Activated T-cell treated with anti-CD3 and anti-CD28 coated beads for 24 hours (primary cell): Measurements from ENCODE around the gene ALDH9A1.
"Not testable (repeated sequence)": the region's sequence is repeated elsewhere in the genome, so short reads cannot be mapped to it uniquely, and the experiment has no call there.

Experiments used
- DNase-seq: peaks from one replicate; pipeline ENCODE4 v3.0.0-alpha.2; 2020; ENCODE audit warnings: low read depth

Gene ALDH9A1

DNA sequence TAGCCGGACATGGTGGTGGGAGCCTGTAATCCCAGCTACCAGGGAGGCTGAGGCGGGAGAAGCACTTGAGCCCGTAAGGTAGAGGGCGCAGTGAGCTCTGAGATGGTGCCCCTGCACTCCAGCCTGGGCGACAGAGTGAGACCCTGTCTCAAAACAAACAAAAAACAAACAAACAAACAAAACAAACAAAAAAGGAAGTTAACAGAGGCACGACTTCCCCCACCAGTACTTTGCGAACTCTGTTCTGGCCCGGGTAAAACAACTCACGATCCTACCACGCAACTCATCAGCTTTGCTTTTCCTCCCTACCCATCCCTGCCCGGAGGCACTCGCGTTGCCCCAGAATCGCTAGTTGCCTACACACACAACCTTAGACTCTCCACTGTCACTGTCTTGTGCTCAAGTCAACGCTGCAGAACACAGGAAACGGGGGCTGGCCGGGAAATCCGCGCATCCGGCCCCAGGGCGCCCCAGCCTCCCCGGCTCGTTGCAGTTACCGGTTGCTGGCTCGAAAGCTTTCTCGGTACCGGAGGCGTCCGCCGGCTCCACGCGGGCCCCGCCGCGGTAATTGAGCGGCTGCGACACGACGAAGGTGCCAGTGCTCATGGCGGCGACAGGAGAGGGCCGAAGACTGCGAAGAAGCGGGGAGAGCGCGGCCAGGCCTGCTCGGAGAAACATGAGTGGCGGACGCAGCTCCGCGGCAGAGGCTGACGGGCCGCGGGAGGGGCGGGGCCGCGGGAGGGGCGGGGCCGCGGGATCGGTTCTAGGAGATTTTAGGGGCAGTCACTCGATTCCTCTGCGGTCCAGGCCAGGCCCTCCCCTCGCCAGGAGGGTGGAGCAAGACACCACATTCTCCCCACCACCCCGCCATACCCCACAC, at the start of gene ALDH9A1:
TSS of gene ALDH9A1 (minus strand) at position 682 of the 880 bp plus-strand sequence. CDS start at position 678, 4 bp downstream.
- DNase-seq, result peak; percentile 86

DNA sequence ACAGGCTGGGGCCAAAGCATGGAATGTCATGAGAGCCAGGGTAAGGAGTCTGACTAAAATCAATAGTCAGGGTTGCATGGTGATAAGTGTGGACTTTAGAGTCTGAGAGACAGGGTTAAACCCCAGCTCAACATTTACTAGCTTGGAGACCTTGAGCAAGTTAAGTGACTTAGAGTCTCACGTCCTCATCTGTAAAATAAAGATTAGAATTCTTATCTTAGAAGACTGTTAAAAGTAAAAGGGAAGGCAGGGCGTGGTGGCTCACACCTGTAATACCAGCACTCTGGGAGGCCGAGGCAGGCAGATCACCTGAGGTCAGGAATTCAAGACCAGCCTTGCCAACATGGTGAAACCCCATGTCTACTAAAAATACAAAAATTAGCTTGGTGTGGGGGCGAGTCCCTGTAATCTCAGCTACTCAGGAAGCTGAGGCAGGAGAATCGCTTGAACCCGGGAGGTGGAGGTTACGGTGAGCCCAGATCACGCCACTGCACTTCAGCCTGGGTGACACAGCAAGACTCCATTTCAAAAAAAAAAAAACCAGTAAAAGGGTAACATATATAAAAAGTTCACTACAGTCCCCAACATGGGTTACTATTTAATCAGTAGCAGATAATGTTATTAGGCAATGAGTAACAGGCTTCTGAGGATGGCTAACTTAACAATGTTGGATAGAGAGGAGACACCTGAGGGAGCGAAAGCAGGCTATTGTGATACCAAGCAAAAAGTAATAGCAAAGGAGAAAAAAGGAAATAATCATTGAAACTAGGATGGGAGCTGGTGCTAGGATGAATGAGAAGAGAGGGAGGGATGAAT, 49.5 kb upstream of the ALDH9A1 start:
- no peak for DNase-seq

GRCh38 chr1:165744913-165745312, 46.6 kb upstream of the ALDH9A1 start:
- DNase-seq, result not testable (repeated sequence)

DNA sequence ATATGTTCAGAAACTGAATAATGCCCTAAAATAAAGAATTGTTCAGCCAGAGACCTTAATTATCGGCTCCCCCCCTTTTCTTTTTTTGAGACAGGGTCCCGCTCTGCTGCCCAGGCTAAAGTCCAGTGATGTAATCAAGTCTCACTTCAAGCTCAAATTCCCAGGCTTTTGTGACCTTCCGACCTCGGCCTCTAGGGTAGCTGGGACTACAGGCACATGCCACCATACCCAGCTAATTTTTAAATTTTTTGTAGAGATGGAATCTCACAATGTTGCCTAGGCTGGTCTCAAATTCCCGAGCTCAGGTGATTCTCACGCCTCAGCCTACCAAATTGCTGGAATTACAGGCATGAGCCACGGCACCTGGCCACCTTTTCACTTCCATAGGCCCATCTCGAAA, 43.8 kb upstream of the ALDH9A1 start:
- DNase-seq, result no peak

DNA sequence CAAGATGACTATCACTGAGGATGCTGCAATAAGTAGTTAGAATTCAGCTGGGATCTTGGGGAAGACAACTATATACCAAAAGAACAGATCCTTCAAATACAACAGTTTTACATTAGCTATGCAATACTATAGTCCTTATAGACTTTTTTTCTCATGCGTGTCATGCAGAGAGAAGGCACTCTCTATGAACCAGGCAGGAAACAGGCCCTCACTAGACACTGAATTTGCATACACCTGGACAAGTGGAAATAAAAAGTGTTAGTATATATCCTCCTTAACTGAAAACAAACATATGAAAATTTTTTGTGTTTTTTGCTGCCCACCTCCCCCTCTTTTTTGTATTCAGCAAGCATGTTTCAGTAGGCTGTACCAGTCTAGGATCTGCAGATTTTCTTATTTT, 40.4 kb upstream of the ALDH9A1 start:
- DNase-seq, result no peak

DNA sequence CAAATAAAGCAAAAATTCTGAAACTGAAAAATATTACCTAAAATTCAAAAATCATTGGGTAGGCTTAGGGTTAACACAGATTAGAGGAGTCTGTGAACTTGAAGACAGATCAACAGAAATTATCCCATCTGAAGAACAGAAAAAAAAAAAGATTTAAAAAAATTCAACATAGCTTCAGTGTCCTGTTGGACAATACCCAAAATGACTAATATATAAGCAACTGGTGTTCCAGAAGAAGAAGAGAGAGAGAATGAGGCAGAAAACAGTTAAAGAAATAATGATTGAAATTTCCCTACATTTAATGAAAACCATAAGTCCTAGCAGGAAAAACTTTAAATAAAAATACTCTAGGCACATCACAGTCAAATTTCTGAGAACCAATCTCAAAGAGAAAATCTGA, 38.8 kb upstream of the ALDH9A1 start:
- no peak for DNase-seq

GRCh38 chr1:165734906-165735305, 36.5 kb upstream of the ALDH9A1 start:
- DNase-seq, result no peak

DNA sequence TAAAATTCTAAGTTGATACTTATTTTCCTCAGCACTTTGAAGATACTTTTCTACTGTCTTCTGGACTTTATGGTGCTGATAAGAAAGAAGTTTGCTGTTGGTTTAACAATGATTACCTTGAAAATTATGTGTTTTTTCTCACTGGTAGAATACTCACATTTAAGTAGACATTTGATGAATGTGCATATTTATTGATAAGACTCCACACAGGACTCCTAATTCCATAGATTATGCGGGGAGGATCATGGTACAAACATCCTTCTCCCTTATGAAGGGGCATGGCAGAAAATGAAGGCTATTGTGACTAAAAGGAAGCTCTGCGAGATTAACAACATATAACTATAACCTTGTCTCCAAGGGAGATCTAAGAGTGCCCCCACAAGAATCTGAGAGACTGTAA, 28.5 kb upstream of the ALDH9A1 start:
- no peak for DNase-seq

- no peak for DNase-seq
These were observed 27.8 kb upstream of the ALDH9A1 start for GRCh38 chr1:165726169-165726568.

- DNase-seq, result no peak
These were observed 19.7 kb upstream of the ALDH9A1 start for GRCh38 chr1:165717918-165718515.

- DNase-seq, result not testable (repeated sequence)
These were observed 18.1 kb upstream of the ALDH9A1 start for GRCh38 chr1:165716265-165717051.

- DNase-seq, result no peak
These were observed 14.4 kb upstream of the ALDH9A1 start for GRCh38 chr1:165712764-165713163.

DNA sequence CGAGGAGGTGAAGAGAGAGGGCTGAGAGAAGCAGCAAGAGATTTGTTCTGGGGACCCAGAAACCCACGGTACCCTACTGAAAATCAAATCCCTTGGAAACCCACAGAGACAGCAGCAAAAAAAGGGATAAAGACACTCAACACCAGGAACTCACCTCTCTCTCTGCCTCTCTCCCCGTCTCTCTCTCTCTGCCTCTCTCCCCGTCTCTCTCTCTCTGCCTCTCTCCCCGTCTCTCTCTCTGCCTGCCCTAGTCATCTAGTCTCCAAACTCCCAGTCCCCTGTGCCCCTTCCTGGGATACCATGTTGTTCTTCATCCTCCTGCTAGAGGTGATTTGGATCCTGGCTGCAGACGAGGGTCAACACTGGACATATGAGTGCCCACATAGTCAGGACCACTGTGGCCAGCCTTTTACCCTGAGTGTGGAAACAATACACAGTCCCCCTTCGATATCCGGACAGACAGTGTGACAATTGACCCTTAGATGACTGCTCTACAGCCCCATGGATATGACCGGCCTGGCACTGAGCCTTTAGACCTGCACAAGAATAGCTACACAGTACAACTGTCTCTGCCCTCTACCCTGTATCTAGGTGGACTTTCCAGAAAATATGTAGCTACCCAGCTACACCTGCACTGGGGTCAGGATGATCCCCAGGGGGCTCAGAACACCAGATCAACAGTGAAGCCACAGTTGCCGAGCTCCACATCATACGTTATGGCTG, 9.8 kb upstream of the ALDH9A1 start:
- no peak for DNase-seq

- DNase-seq, result no peak
These were observed 5.3 kb upstream of the ALDH9A1 start for GRCh38 chr1:165703648-165704047.

GRCh38 chr1:165701922-165702321, 3.6 kb upstream of the ALDH9A1 start:
- DNase-seq, result not testable (repeated sequence)

DNA sequence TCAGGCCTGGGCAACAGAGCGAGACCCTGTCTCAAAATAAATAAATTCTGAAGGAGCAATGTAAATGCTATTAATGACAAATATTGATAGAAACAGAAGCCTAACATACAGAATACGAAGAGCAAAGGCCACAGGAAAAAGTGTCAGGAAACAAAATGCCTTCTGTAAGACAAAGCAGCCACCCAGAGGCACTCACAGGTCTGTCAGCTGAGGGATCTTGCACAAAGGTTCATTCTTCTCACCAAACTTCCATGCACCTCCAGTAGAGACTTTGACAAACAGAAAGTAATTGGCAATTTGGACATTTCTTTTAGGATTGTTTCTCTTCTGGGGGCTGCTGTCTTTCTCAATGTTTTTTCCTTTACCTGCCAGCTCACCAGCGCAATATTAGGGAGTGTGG, 1.2 kb upstream of the ALDH9A1 start:
- DNase-seq, result no peak

- no peak for DNase-seq
These were observed 345 bp upstream of the ALDH9A1 start for GRCh38 chr1:165698761-165699052.

GRCh38 chr1:165697491-165697880, 876 bp downstream of the ALDH9A1 start:
- no peak for DNase-seq

GRCh38 chr1:165696625-165697100, 1.7 kb downstream of the ALDH9A1 start:
- no peak for DNase-seq

- DNase-seq, result no peak
These were observed 3.3 kb downstream of the ALDH9A1 start for GRCh38 chr1:165695031-165695430.

DNA sequence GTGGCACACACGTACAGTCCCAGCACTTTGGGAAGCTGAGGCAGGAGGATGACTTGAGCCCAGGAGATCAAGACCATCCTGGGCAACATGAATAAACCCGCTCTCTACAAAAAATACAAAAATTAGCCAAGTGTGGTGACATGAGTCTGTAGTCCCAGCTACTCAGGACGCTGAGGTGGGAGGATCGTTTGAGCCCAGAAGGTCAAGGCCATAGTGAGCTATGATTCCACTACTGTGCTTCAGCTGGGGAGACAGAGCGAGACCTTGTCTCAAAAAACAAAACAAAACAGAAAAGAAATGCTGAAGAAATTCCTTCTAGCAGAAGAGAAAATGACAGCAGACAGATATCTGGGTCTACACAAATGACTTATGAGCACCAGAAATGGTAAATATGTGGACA, 10.3 kb downstream of the ALDH9A1 start:
- no peak for DNase-seq
